ENCODE results near the gene ATG2B.

GRCh38 chr14:96309133-96309895 lies 53.8 kb downstream of the ATG2B start:
- TF ChIP-seq CTCF (conservative IDR thresholded peaks at IDR 0.05; ENCODE audit: low read depth, low read length) (no peak), POLR2A (IDR thresholded peaks at IDR 0.05; ENCODE audit: low read depth, low read length) (no peak), RAD21 (IDR thresholded peaks at IDR 0.05; ENCODE audit: low read length) (no peak), RCOR1 (IDR thresholded peaks at IDR 0.05; ENCODE audit: insufficient replicate concordance, low read length) (no peak), SMC3 (IDR thresholded peaks at IDR 0.05; ENCODE audit: low read depth, low read length) (no peak), USF2 (IDR thresholded peaks at IDR 0.05; ENCODE audit: low read depth, low read length) (no peak), MAZ (IDR thresholded peaks at IDR 0.05; ENCODE audit: borderline replicate concordance, low read depth, low read length) (no peak), MXI1 (IDR thresholded peaks at IDR 0.05; ENCODE audit: borderline replicate concordance, low read depth, low read length) (no peak), CEBPB (IDR thresholded peaks at IDR 0.05; ENCODE audit: low read depth, low read length) (no peak), BHLHE40 (IDR thresholded peaks at IDR 0.05; ENCODE audit: low read depth, low read length) (no peak), MAFK (IDR thresholded peaks at IDR 0.05; ENCODE audit: low read depth, low read length) (no peak), FOS (IDR thresholded peaks at IDR 0.05; ENCODE audit: low read depth, low read length) (no peak)

Data from IMR-90 (cell line).